GM12878 (cell line): Measurements from ENCODE around the gene NDUFA7.

Experiments
- CEBPZ ChIP-seq: fragments of 150-350 bp; IDR thresholded peaks from 2 replicates; pipeline ENCODE4 v1.6.1; 2016; ENCODE audit warnings: low read depth, low read length
- CTCF ChIP-seq, 3 experiments: IDR thresholded peaks in 2 of 3; conservative IDR thresholded peaks in 1 of 3; 2 replicates each; pipeline ENCODE4 v1.5.1; 2011; ENCODE audit warnings: low read depth in 3 of 3, low read length in 3 of 3, mild to moderate bottlenecking in 3 of 3, control low read depth in 2 of 3, moderate library complexity in 2 of 3, inconsistent platforms in 1 of 3, mixed read lengths in 1 of 3; ENCODE audit not compliant: control insufficient read depth in 2 of 3, insufficient read depth in 1 of 3; ENCODE audit errors: extremely low read depth in 1 of 3
- E4F1 ChIP-seq: fragments of 450-650 bp; IDR thresholded peaks from 2 replicates; pipeline ENCODE4 v1.6.1; 2018; ENCODE audit warnings: borderline replicate concordance, mild to moderate bottlenecking; ENCODE audit not compliant: partially characterized antibody
- GABPA ChIP-seq: IDR thresholded peaks from 2 replicates; pipeline ENCODE4 v1.6.1; 2014; ENCODE audit warnings: antibody characterized with exemption, low read depth, mild to moderate bottlenecking, inconsistent platforms
- RCOR1 ChIP-seq: conservative IDR thresholded peaks from 2 replicates; pipeline ENCODE4 v1.6.1; 2012; ENCODE audit warnings: low read depth, low read length, improper control_type of control experiment
- ZBTB40 ChIP-seq: fragments of 450-650 bp; IDR thresholded peaks from 2 replicates; pipeline ENCODE4 v1.6.1; 2016; ENCODE audit warnings: mild to moderate bottlenecking, moderate library complexity, borderline replicate concordance

GRCh38 chr19:8343483-8343844 is 22.3 kb upstream of the NDUFA7 start:
- TF ChIP-seq E4F1, result no peak
- no peak for TF ChIP-seq CTCF (IDR thresholded peaks at IDR 0.05 in 2 of 3, conservative IDR thresholded peaks at IDR 0.05 in 1 of 3; ENCODE audit: control insufficient read depth in 2 of 3, extremely low read depth in 1 of 3, insufficient read depth in 1 of 3, low read depth in 3 of 3, low read length in 3 of 3)
- no peak for TF ChIP-seq RCOR1
- no peak for TF ChIP-seq GABPA
- TF ChIP-seq CEBPZ, result no peak
- no peak for TF ChIP-seq ZBTB40
